OCI-LY3 (cell line): ENCODE data around the gene KLHL6.

Source experiments
- H2AFZ ChIP-seq: fragments of 200-600, 300-600 bp; shearing (Covaris generic); 2 replicates; pipeline ENCODE4 v1.6.0; 2014; ENCODE audit warnings: antibody characterized with exemption, low read depth, low read length
- H3K27ac ChIP-seq: fragments of 200-600, 300-600 bp; sonication (generic); 2 replicates; pipeline ENCODE4 v1.5.1; 2014; ENCODE audit warnings: mild to moderate bottlenecking, low read length, moderate library complexity, mixed read lengths
- H3K27me3 ChIP-seq: fragments of 200-600, 300-600 bp; sonication (generic); 2 replicates; pipeline ENCODE4 v1.6.1; 2014; ENCODE audit warnings: low read depth, low read length, mixed read lengths
- H3K36me3 ChIP-seq: fragments of 200-600, 300-600 bp; sonication (generic); replicated peaks from 2 replicates; pipeline ENCODE3; 2014; ENCODE audit warnings: low read depth, low read length, mixed read lengths
- H3K4me1 ChIP-seq: fragments of 300-600, 200-600 bp; sonication (generic); 2 replicates; pipeline ENCODE4 v1.6.1; 2014; ENCODE audit warnings: low read length, mixed read lengths
- H3K4me2 ChIP-seq: fragments of 200-600, 300-600 bp; sonication (generic); 2 replicates; pipeline ENCODE4 v1.6.1; 2014; ENCODE audit warnings: low read length, mixed read lengths
- H3K4me3 ChIP-seq: fragments of 300-600, 200-600 bp; sonication (generic); 2 replicates; pipeline ENCODE4 v1.5.1; 2014; ENCODE audit warnings: antibody characterized with exemption, mild to moderate bottlenecking, low read length, moderate library complexity
- H3K79me2 ChIP-seq: fragments of 300-600, 200-600 bp; shearing (Covaris generic); 2 replicates; pipeline ENCODE4 v1.6.1; 2014; ENCODE audit warnings: mild to moderate bottlenecking, low read length, mixed read lengths
- H3K9ac ChIP-seq: fragments of 300-600, 200-600 bp; shearing (Covaris generic); 2 replicates; pipeline ENCODE4 v1.6.0; 2014; ENCODE audit warnings: mild to moderate bottlenecking, low read length, moderate library complexity
- H3K9me3 ChIP-seq: fragments of 200-600, 300-600 bp; shearing (Covaris generic); 2 replicates; pipeline ENCODE4 v1.6.1; 2014; ENCODE audit warnings: low read length, mixed read lengths; ENCODE audit not compliant: insufficient read depth
- H4K20me1 ChIP-seq: fragments of 200-600, 300-600 bp; sonication (generic); 2 replicates; pipeline ENCODE4 v1.6.1; 2016; ENCODE audit warnings: low read length, mixed read lengths; ENCODE audit not compliant: insufficient read depth
- EZH2phosphoT487 ChIP-seq: fragments of 200-600 bp; shearing (Covaris generic); IDR thresholded peaks from 2 replicates; pipeline ENCODE4 v1.6.1; 2018; ENCODE audit warnings: antibody characterized with exemption, mixed run types, low read depth
- TF ChIP-seq, protein P1 (sequence below): fragments of 200-600, 300-600 bp; sonication (generic); IDR thresholded peaks from 2 replicates; pipeline ENCODE4 v1.5.1; 2014; ENCODE audit warnings: antibody characterized with exemption, low read length, low read depth

The KLHL6 gene

GRCh38 chr3:183541738-183542137 lies 13.8 kb downstream of the KLHL6 start:
- peaks cover 99% of the 10 kb centered on the region for H3K79me2 ChIP-seq
- TF ChIP-seq, protein P1, sequence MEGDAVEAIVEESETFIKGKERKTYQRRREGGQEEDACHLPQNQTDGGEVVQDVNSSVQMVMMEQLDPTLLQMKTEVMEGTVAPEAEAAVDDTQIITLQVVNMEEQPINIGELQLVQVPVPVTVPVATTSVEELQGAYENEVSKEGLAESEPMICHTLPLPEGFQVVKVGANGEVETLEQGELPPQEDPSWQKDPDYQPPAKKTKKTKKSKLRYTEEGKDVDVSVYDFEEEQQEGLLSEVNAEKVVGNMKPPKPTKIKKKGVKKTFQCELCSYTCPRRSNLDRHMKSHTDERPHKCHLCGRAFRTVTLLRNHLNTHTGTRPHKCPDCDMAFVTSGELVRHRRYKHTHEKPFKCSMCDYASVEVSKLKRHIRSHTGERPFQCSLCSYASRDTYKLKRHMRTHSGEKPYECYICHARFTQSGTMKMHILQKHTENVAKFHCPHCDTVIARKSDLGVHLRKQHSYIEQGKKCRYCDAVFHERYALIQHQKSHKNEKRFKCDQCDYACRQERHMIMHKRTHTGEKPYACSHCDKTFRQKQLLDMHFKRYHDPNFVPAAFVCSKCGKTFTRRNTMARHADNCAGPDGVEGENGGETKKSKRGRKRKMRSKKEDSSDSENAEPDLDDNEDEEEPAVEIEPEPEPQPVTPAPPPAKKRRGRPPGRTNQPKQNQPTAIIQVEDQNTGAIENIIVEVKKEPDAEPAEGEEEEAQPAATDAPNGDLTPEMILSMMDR, result no peak
- TF ChIP-seq EZH2phosphoT487, result no peak
- peak overlapping the region; percentile 60; the same call in 1 of the 2 replicates for H3K4me3 ChIP-seq
- H4K20me1 ChIP-seq, result peaks cover 98% of the 10 kb centered on the region
- peak overlapping the region; percentile 81 for H3K27ac ChIP-seq
- peaks cover 4% of the 10 kb centered on the region; the same call in 1 of the 2 replicates for H3K9me3 ChIP-seq
- peak overlapping the region; percentile 38; the same call in 1 of the 2 replicates for H3K9ac ChIP-seq
- peak overlapping the region; percentile 91 for H3K4me2 ChIP-seq
- H3K4me1 ChIP-seq, result peaks cover 86% of the 10 kb centered on the region
- no peak overlapping the region for H2AFZ ChIP-seq
- H3K36me3 ChIP-seq, result peaks cover 50% of the 10 kb centered on the region
- H3K27me3 ChIP-seq, result no peaks in the 10 kb centered on the region

DNA sequence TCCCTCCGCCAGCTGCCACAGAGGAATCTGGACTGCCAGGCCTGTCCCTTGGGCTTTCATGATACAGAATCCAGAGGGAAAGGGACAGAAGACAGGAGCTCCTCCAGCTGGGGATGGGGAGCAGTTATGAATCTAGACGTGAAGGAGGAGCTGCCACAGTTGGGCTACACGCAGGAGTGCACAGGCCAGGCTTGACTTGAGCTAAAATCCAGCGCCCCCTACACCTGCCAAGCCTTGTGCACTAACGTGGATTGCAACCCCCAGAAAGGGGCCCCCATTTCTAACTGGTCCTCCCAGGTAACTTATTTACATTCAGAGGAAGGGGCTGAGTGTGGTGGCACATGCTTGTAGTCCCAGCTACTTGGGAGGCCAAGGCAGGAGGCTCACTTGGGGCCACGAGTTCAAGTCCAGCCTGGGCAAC lies 14.3 kb downstream of the KLHL6 start:
- Histone ChIP-seq H3K79me2 (peaks cover 99% of the 10 kb centered on the region), H3K27me3 (no peaks in the 10 kb centered on the region), H3K4me1 (peaks cover 86% of the 10 kb centered on the region), H3K27ac (peak overlapping the region; percentile 81), H3K4me2 (peak overlapping the region; percentile 91), H2AFZ (no peak overlapping the region), H3K36me3 (peaks cover 48% of the 10 kb centered on the region), H3K4me3 (peak overlapping the region; percentile 60), H4K20me1 (peaks cover 97% of the 10 kb centered on the region), H3K9ac (peak overlapping the region; percentile 38; the same call in 1 of the 2 replicates), H3K9me3 (peaks cover 5% of the 10 kb centered on the region; the same call in 1 of the 2 replicates)
- TF ChIP-seq, protein P1, result peak; percentile 28
- no peak for TF ChIP-seq EZH2phosphoT487

DNA sequence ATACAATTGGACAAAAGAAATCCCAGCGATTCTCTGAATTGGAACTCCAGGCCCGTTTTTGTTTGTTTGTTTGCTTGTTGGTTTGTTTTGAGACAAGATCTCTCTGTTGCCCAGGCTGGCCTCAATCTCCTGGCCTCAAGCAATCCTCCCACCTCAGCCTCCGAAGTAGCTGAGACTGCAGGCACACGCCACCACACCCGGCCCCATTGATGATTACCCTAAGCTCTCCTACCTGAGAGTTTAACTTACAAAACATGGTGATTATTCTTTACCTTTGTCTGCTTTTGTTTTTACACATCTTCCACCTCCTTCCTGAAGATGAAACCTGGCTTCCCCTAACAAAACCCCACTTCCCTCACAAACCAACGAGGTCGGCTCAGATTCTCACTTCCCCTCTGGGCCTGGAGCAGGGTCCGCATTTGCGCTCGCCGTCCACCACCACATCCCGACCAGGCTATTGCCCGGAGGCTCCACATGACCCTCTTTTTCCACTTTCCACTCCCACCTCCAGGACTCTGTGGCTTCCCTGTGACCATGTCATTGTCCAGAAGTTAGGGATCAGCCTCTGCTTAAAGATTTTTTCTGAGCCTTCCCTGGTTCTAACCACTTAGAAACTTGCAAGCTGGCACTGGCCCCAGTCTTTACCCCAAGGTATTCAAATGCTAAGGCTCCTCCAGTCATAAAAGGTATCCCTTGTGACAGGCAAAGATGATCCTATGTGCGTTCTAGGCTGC lies 14.8 kb downstream of the KLHL6 start:
- Histone ChIP-seq H3K9me3 (peaks cover 5% of the 10 kb centered on the region; the same call in 1 of the 2 replicates), H3K27ac (peak overlapping the region; percentile 81), H3K9ac (peak overlapping the region; percentile 38; the same call in 1 of the 2 replicates), H3K27me3 (no peaks in the 10 kb centered on the region), H3K4me1 (peaks cover 86% of the 10 kb centered on the region), H3K4me2 (peak overlapping the region; percentile 91), H2AFZ (no peak overlapping the region), H3K36me3 (peaks cover 43% of the 10 kb centered on the region), H3K79me2 (peaks cover 99% of the 10 kb centered on the region), H3K4me3 (peak overlapping the region; percentile 60), H4K20me1 (peaks cover 94% of the 10 kb centered on the region)
- TF ChIP-seq EZH2phosphoT487, result no peak
- TF ChIP-seq, protein P1, result no peak

DNA sequence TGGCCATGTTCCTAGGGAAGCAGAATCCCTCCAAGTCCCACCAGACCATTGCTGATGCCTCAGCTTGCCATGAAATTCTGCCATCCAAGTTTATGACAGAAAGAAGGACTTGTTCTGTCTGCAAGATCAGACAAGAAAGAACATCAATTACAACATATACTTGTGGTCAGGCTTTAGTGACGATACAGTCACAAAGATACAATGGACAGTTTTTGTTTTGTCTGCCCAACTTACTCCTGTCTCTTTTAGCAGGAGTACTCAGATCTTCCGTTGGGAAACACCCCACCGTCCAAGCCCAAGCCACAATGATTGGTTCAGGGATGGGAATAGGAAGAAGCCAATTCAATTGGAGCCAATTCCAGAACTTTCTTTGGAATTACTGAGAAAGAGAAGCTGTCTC lies 15.7 kb downstream of the KLHL6 start:
- Histone ChIP-seq H3K27me3 (no peaks in the 10 kb centered on the region), H3K27ac (0 out of 2 replicates have a peak overlapping the region, but pooled peaks have one; percentile 81), H3K4me1 (peaks cover 85% of the 10 kb centered on the region), H4K20me1 (peaks cover 89% of the 10 kb centered on the region), H3K36me3 (peaks cover 34% of the 10 kb centered on the region), H3K79me2 (peaks cover 98% of the 10 kb centered on the region), H3K9ac (no peak overlapping the region), H3K9me3 (peaks cover 5% of the 10 kb centered on the region; the same call in 1 of the 2 replicates), H2AFZ (no peak overlapping the region), H3K4me2 (peak overlapping the region; percentile 91; the same call in 1 of the 2 replicates), H3K4me3 (no peak overlapping the region)
- TF ChIP-seq EZH2phosphoT487, result no peak
- TF ChIP-seq, protein P1, result no peak
